Heart left ventricle (tissue), 13 donors: Measurements from ENCODE around the gene GTF2H2.
"Not testable (repeated sequence)": the region's sequence is repeated elsewhere in the genome, so short reads cannot be mapped to it uniquely, and the experiment has no call there.

Experiments used
- CTCF ChIP-seq, 12 donors: fragments of 200-600 bp; sonication (generic) in 4 of 12; IDR thresholded peaks; one replicate each; pipeline versions ENCODE4 v1.5.0 to v1.8.0; 2018 to 2022; ENCODE audit warnings: antibody characterized with exemption in 12 of 12, mild to moderate bottlenecking in 5 of 12
- POLR2A ChIP-seq, 2 donors: fragments of 450-650 bp; IDR thresholded peaks; one replicate each; pipeline ENCODE4 v1.6.1; 2017; ENCODE audit warnings: antibody characterized with exemption in 2 of 2, mild to moderate bottlenecking in 2 of 2, moderate library complexity in 2 of 2
- donor health status: ischemic (EF 13 %, LVEDD 7.1; RV severe dilation, severe dysfunction).
- donor health status: DM: no; HTN: yes; CAD: no.
- donor health status: DM: no; HTN: no; CAD: no.
- donor health status: ischemic (EF 25% LVEDD 6.9; RV normal size, moderate dysfunction).
- donor health status: ischemic (EF 25% LVEDD 5.7; RV mildly dilated, moderate dysfunction).
- donor health status: ischemic (EF 35%, LVEDD 5.7; RV mildly dilated, moderate dysfunction).
- donor health status: nonischemic (EF 11% LVEDD 7.7; RV severe dilation, severe dysfunction).
- donor health status: DM: yes; HTN: yes; CAD: no.
- donor health status: PGD.
- donor health status: ischemic (EF 29% LVEDD 5.4; RV normal size, mild dysfunction).
- donor health status: nonischemic (EF 23%, LVEDD 6.1; RV moderate dilation, normal function).

DNA sequence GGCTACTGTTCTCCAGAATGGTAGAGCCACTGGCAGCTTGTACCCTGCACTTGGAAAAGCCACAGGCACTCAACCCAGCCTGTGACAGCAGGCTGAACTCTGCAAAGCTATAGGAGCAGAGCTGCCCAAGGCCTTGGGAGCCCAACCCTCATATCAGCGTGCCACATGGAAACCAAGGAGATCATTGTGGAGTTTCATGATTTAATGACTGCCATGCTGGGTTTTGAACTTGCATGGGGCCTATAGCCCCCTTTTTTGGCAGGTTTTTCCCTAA, 30.4 kb upstream of the GTF2H2 start:
- TF ChIP-seq CTCF, POLR2A (IDR thresholded peaks at IDR 0.05): not testable (repeated sequence)
